Vagina (tissue), 2 donors: Measurements from ENCODE around the gene LRRC72.

Source experiments
- POLR2AphosphoS5 ChIP-seq, 2 donors: sonication (generic); formaldehyde crosslinking; IDR thresholded peaks; one replicate each; pipeline ENCODE4 v1.9.0; 2017; ENCODE audit warnings: antibody characterized with exemption in 2 of 2, mild to moderate bottlenecking in 2 of 2, low read depth in 1 of 2; ENCODE audit not compliant: insufficient read depth in 1 of 2
- TF ChIP-seq, protein P1 (sequence below), 3 experiments: fragments of 450-650 bp in 2 of 3; fragments of 200-600 bp in 1 of 3; sonication (generic) in 1 of 3; IDR thresholded peaks; one replicate each; pipeline ENCODE4 v1.5.1; 2017 to 2019; ENCODE audit warnings: antibody characterized with exemption in 3 of 3, mild to moderate bottlenecking in 2 of 3, moderate library complexity in 2 of 3

DNA sequence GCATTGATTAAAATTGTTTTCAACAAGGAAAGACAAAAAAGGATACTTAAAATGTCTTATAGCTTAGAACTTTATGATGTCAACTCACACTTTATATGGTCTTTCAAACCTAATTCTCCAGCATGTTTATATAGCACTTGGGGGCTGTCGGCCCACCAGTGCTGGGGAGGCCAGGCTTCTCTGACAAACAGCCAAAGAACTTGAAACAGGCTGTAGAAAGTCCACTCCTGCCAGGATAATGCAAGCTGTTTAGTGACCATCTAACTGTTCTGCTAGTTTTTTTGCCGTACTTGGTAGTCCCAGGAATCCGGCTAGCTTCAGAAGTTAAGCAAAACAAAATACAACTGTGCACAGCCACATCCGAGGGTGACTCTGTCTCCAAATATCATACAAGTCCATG lies 47.5 kb upstream of the LRRC72 start:
- TF ChIP-seq, protein P1, sequence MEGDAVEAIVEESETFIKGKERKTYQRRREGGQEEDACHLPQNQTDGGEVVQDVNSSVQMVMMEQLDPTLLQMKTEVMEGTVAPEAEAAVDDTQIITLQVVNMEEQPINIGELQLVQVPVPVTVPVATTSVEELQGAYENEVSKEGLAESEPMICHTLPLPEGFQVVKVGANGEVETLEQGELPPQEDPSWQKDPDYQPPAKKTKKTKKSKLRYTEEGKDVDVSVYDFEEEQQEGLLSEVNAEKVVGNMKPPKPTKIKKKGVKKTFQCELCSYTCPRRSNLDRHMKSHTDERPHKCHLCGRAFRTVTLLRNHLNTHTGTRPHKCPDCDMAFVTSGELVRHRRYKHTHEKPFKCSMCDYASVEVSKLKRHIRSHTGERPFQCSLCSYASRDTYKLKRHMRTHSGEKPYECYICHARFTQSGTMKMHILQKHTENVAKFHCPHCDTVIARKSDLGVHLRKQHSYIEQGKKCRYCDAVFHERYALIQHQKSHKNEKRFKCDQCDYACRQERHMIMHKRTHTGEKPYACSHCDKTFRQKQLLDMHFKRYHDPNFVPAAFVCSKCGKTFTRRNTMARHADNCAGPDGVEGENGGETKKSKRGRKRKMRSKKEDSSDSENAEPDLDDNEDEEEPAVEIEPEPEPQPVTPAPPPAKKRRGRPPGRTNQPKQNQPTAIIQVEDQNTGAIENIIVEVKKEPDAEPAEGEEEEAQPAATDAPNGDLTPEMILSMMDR (IDR thresholded peaks at IDR 0.05), result no peak
- no peak for TF ChIP-seq POLR2AphosphoS5 (IDR thresholded peaks at IDR 0.05; ENCODE audit: insufficient read depth in 1 of 2, low read depth in 1 of 2)
